ENCODE data around the gene CBX6. TPM values are rescaled to one million over a fixed set of nuclear protein-coding genes. Genes with fewer than 3 reads are reported as not detected.

CBX6 gene
- total RNA-seq, 1 experiment from 2014 or later, result 119 TPM

- Histone ChIP-seq H3K27me3 (replicated peaks; ENCODE audit: insufficient read depth, low read depth, low read length, poor library complexity) (no peaks in the 10 kb centered on the region), H3K4me1 (ENCODE audit: insufficient read depth, low read length, poor library complexity, severe bottlenecking) (peaks cover 68% of the 10 kb centered on the region), H3K27ac (ENCODE audit: low read depth, low read length, poor library complexity, severe bottlenecking) (peak overlapping the region; percentile 57), H3K36me3 (ENCODE audit: insufficient read depth, low read length, poor library complexity, severe bottlenecking) (peaks cover 51% of the 10 kb centered on the region), H3K4me3 (ENCODE audit: low read depth, low read length, poor library complexity, severe bottlenecking) (no peak overlapping the region), H3K9me3 (ENCODE audit: low read depth, low read length, poor library complexity, severe bottlenecking) (no peaks in the 10 kb centered on the region)
- BruUV-seq (replicated peaks), result no TSS peak
- intact Hi-C loops (cut with micrococcal nuclease; ENCODE audit: unreplicated experiment), result loop anchor here (1.0 kb wide), 1 partner anchor 101 kb away; no protein-coding TSS in a partner anchor
- CTCF ChIA-PET, result interaction anchor here (0.5 to 3.6 kb wide), 6 partner anchors 12 to 817 kb away, joined by 3 to 24 read pairs (median 3); no protein-coding TSS in a partner anchor
- POLR2A ChIA-PET (ENCODE audit: low non-redundant PET), result no interaction called here
- DNase-seq (ENCODE audit: low spot score), result peak; percentile 94
- TF ChIP-seq CTCF (conservative IDR thresholded peaks at IDR 0.05; ENCODE audit: low read depth, low read length) (peak; percentile 97), EZH2 (IDR thresholded peaks at IDR 0.05; ENCODE audit: borderline replicate concordance, low read depth, low read length, poor library complexity, severe bottlenecking) (no peak)
These were observed 3.1 kb downstream of the CBX6 start for GRCh38 chr22:38868886-38869381.

- Histone ChIP-seq H3K27me3 (replicated peaks; ENCODE audit: insufficient read depth, low read depth, low read length, poor library complexity) (no peaks in the 10 kb centered on the region), H3K4me3 (ENCODE audit: low read depth, low read length, poor library complexity, severe bottlenecking) (no peak overlapping the region), H3K36me3 (ENCODE audit: insufficient read depth, low read length, poor library complexity, severe bottlenecking) (peaks cover 52% of the 10 kb centered on the region), H3K27ac (ENCODE audit: low read depth, low read length, poor library complexity, severe bottlenecking) (peak overlapping the region; percentile 57), H3K9me3 (ENCODE audit: low read depth, low read length, poor library complexity, severe bottlenecking) (no peaks in the 10 kb centered on the region), H3K4me1 (ENCODE audit: insufficient read depth, low read length, poor library complexity, severe bottlenecking) (peaks cover 75% of the 10 kb centered on the region)
- TF ChIP-seq CTCF (conservative IDR thresholded peaks at IDR 0.05; ENCODE audit: low read depth, low read length) (no peak), EZH2 (IDR thresholded peaks at IDR 0.05; ENCODE audit: borderline replicate concordance, low read depth, low read length, poor library complexity, severe bottlenecking) (no peak)
- CTCF ChIA-PET, result interaction anchor here (0.6 to 3.6 kb wide), 3 partner anchors 13 to 816 kb away, joined by 3 to 24 read pairs (median 3); no protein-coding TSS in a partner anchor
- POLR2A ChIA-PET (ENCODE audit: low non-redundant PET), result no interaction called here
- DNase-seq (ENCODE audit: low spot score), result no peak
- intact Hi-C loops (cut with micrococcal nuclease; ENCODE audit: unreplicated experiment), result no loop called here
- BruUV-seq (replicated peaks), result no TSS peak
These were observed 3.7 kb downstream of the CBX6 start for GRCh38 chr22:38868286-38868721.

DNA sequence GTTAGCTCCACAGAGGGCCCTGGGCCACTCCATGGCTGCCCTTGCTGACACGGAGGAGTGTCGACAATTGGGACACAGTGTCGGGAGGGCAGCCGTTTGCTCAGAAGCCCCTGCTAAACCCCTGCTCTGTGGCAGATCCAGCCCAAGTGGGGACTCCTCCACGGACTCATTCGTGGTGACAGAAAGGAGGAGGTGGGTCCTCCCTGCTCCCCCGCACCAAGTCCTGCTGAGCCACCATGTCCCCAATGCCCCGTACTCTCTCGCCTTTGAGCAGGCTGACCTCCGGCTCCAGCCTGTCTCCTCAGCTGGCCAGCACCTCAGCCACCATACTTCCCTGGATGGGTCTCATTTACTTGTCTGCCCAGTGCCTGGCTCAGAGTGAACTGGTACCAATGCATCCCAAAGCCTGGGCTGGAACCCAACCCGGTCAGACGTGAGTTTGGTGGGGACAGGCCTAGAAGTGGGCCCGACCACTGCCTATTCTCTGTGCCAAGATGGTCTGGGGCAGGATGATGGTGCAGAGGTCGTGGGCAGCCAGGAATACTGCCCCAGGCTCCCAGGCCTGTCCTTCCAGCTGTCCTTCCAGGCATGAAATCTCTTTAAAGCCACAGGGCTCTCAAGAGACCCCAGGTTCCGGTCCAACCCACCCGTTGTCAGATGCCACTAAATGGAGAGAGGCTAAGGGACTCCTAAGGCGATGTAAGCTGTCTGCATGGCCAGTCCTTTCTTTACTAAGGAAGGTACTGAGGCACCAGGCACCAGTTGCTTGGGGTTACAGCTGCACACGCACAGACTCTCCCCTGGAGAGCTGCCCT is 4.3 kb downstream of the CBX6 start:
- ChIA-PET POLR2A (ENCODE audit: low non-redundant PET) (no interaction called here), CTCF (interaction anchor here (1.0 kb wide), 1 partner anchor 99 kb away, joined by 4 read pairs; no protein-coding TSS in a partner anchor)
- intact Hi-C loops (cut with micrococcal nuclease; ENCODE audit: unreplicated experiment), result no loop called here
- BruUV-seq (replicated peaks), result no TSS peak
- peaks cover 56% of the 10 kb centered on the region for H3K36me3 ChIP-seq (ENCODE audit: insufficient read depth, low read length, poor library complexity, severe bottlenecking)
- H3K27ac ChIP-seq (ENCODE audit: low read depth, low read length, poor library complexity, severe bottlenecking), result peak overlapping the region; percentile 57
- no peaks in the 10 kb centered on the region for H3K27me3 ChIP-seq (replicated peaks; ENCODE audit: insufficient read depth, low read depth, low read length, poor library complexity)
- TF ChIP-seq EZH2 (IDR thresholded peaks at IDR 0.05; ENCODE audit: borderline replicate concordance, low read depth, low read length, poor library complexity, severe bottlenecking) (no peak), CTCF (conservative IDR thresholded peaks at IDR 0.05; ENCODE audit: low read depth, low read length) (no peak)
- no peak for DNase-seq (ENCODE audit: low spot score)
- H3K4me3 ChIP-seq (ENCODE audit: low read depth, low read length, poor library complexity, severe bottlenecking), result no peak overlapping the region
- no peaks in the 10 kb centered on the region for H3K9me3 ChIP-seq (ENCODE audit: low read depth, low read length, poor library complexity, severe bottlenecking)
- peaks cover 81% of the 10 kb centered on the region for H3K4me1 ChIP-seq (ENCODE audit: insufficient read depth, low read length, poor library complexity, severe bottlenecking)

Data from A673 (cell line).